ENCODE measurements around the gene DSTYK. TPM values are rescaled to one million over a fixed set of nuclear protein-coding genes. Genes with fewer than 3 reads are reported as not detected.

The DSTYK gene, protein sequence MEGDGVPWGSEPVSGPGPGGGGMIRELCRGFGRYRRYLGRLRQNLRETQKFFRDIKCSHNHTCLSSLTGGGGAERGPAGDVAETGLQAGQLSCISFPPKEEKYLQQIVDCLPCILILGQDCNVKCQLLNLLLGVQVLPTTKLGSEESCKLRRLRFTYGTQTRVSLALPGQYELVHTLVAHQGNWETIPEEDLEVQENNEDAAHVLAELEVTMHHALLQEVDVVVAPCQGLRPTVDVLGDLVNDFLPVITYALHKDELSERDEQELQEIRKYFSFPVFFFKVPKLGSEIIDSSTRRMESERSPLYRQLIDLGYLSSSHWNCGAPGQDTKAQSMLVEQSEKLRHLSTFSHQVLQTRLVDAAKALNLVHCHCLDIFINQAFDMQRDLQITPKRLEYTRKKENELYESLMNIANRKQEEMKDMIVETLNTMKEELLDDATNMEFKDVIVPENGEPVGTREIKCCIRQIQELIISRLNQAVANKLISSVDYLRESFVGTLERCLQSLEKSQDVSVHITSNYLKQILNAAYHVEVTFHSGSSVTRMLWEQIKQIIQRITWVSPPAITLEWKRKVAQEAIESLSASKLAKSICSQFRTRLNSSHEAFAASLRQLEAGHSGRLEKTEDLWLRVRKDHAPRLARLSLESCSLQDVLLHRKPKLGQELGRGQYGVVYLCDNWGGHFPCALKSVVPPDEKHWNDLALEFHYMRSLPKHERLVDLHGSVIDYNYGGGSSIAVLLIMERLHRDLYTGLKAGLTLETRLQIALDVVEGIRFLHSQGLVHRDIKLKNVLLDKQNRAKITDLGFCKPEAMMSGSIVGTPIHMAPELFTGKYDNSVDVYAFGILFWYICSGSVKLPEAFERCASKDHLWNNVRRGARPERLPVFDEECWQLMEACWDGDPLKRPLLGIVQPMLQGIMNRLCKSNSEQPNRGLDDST
- total RNA-seq: 24.5 and 25.8 TPM in 2 replicates

DNA sequence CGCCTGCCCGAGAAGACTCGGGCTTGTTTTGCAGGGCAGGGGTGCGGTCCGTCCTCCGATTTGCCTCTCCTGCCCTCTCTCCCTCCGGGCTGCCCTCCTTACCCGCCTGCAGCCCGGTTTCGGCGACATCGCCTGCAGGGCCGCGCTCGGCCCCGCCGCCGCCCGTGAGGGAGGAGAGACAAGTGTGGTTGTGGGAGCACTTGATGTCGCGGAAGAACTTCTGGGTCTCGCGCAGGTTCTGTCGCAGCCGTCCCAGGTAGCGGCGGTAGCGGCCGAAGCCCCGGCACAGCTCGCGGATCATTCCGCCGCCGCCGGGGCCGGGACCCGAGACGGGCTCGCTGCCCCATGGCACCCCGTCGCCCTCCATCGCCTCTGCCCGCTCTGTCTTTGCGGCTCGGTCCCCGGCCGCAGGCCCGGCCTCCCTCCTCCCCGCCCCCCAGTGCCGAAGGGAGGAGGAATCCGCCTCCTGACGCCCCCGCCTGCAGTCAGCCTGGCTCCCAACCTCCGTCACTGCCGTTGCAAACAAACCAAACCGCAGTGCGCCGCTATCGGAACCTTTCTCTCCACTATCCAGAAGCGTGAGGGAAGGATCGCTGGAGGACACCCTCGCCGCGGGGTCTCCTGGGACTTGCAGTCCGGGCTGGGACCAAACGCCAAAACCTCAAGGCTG lies at the start of gene DSTYK:
Gene DSTYK (minus strand): TSS at position 534 of the 670 bp plus-strand sequence. CDS start 167 bp downstream, at position 367.

DNA sequence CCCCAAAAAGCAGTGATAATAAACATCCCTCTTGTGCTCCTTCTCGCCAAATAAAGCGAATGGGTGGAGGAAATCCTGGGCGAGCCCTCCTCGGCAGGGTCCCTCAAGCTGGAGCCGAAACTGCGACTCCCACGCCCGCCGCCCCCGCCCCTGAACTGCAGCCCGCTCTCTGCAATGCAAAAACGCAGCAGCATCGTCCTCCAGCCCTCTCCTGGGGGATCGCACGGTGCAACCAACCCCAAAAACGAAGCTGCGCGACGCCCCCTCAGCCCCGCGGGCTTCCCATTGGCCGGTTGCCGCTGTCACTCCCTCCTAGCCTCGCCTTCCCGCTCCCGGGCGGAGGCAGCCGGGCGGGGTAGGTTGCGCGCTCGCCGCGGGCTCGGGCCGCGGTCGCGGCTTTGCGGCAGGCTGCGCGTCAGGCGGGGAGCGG lies 16.1 kb upstream of the DSTYK start, which contains the start of gene TMCC2:
Gene TMCC2 (plus strand): TSS at position 363 of the 430 bp plus-strand sequence. CDS start 619 bp downstream, outside the sequence.

DNA sequence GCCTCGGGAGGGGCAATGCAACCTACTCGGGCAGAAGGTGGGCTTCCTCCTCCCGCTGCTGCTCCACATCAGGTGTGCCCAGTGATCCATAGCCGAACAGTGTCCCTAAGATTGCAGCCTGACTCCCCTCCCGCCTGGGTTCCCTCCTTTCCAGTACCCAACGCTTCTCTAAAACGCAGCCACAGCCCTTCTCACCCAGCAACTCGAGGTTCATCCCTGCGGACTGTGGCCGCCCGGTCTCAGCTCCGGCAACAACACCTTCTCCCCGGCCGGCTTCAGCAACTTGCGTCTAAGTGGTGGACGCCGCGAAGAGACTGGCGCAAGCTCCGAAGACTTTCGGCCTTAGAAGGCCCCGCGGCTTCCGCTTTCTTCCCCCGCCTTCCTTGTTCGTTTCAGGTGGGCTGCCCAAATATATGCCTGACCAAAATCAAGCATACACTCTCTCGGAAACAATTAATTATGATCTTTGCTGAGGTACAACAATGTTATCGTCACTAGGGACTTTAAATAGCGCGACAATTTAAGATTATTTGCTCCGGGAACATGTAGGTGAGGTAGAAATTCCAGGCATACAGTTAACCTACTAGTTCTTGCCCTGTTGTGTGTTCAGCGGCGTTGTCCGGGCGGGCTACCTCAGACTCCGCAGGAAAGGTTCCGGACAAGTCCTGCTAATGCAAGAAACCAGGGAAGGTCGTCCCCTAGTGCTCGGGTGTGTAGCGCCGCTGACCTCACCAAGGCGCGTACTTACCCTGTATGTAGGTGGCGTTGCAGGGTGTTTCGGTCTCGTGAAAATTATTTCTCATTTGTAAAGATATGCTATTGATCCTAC lies 89.6 kb downstream of the DSTYK start, which contains the start of gene RBBP5:
Gene RBBP5 (minus strand): TSS at position 319 of the 829 bp plus-strand sequence. CDS start 105 bp downstream, at position 214.

Other genes with a start within 250 kb of the DSTYK start
- gene CNTN2, start 168.5 kb downstream of the DSTYK start, total RNA-seq: not detected in 2 replicates
- gene TMEM81, start 127.2 kb downstream of the DSTYK start, total RNA-seq: 0.79 and 1.5 TPM in 2 replicates
- gene RBBP5, start 89.7 kb downstream of the DSTYK start, total RNA-seq: 11.9 and 13.7 TPM in 2 replicates
- 3.0 and 5.4 TPM in 2 replicates for gene TMCC2, start 16.2 kb upstream of the DSTYK start, total RNA-seq
- 0.43 and 1.3 TPM in 2 replicates for gene NUAK2, start 110.0 kb upstream of the DSTYK start, total RNA-seq
- not detected in 2 replicates for gene KLHDC8A, start 145.2 kb upstream of the DSTYK start, total RNA-seq
- not detected in 2 replicates for gene LEMD1, start 210.4 kb upstream of the DSTYK start, total RNA-seq
- not detected in 2 replicates for gene BLACAT1, start 244.3 kb upstream of the DSTYK start, total RNA-seq

Measured in bronchial smooth muscle cell (primary cell).